ENCODE results near the gene TMEM236. TPM values are rescaled to one million over a fixed set of nuclear protein-coding genes. Genes with fewer than 3 reads are reported as not detected.

Gene TMEM236
- total and polyA plus RNA-seq, 2 of the 4 experiments (the other 2 are of a cell fraction): not detected

DNA sequence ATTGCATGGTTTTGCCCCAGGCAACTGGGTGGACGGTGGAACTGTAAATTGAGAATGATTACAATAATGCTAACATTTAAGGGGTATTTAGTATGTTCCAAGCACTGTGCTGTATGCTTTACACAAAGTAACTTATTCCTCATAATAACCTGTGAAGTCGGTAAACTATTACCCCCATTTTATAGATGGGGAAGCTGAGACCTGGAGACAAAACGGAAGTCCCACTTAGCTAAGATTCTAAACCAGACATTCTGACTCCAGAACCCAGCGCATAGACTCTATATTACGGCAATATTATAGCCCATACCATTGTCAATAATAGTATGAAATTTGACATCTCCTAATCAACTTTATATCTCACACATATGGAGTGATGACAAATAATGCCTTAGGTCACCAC is 39.9 kb upstream of the TMEM236 start:
- Histone ChIP-seq H2AK9ac (replicated peaks; ENCODE audit: low read depth, low read length, poor library complexity) (no peak overlapping the region), H2BK5ac (ENCODE audit: low read depth, low read length, poor library complexity, severe bottlenecking) (no peak overlapping the region), H3K4me2 (ENCODE audit: low read depth, low read length) (no peak overlapping the region), H3K9ac (ENCODE audit: low read depth, low read length) (no peak overlapping the region), H3K79me1 (ENCODE audit: low read depth in 1 of 2, low read length in 2 of 2) (peaks cover 0 to 10% of the 10 kb centered on the region in 2 experiments; a peak in 2 of 4 replicates), H4K5ac (ENCODE audit: low read depth, low read length) (no peak overlapping the region), H3K4me1 (ENCODE audit: control insufficient read depth, insufficient read depth, low read length) (no peaks in the 10 kb centered on the region), H3K27ac (ENCODE audit: insufficient read depth, low read length) (no peak overlapping the region), H2AFZ (replicated peaks; ENCODE audit: low read length, poor library complexity) (no peak overlapping the region), H3K56ac (ENCODE audit: extremely low read depth, insufficient read depth, low read length) (no peak overlapping the region), H3K18ac (ENCODE audit: low read depth, low read length) (no peak overlapping the region), H3K14ac (replicated peaks; ENCODE audit: low read depth, low read length) (no peak overlapping the region), H2BK15ac (ENCODE audit: low read depth, low read length) (no peak overlapping the region), H2BK120ac (ENCODE audit: low read depth, low read length) (no peak overlapping the region), H3K23ac (ENCODE audit: low read depth, low read length) (no peak overlapping the region), H3K9me1 (ENCODE audit: insufficient read depth, low read length) (no peaks in the 10 kb centered on the region), H3K4me3 (ENCODE audit: insufficient read depth, low read depth, low read length) (no peak overlapping the region), H3K27me3 (ENCODE audit: control insufficient read depth, insufficient read depth, low read length) (no peaks in the 10 kb centered on the region), H2BK20ac (ENCODE audit: low read depth, low read length) (no peak overlapping the region), H3K9me3 (ENCODE audit: control insufficient read depth, insufficient read depth, low read length) (no peaks in the 10 kb centered on the region), H4K91ac (ENCODE audit: insufficient read depth, low read depth, low read length) (no peak overlapping the region), H3K4ac (ENCODE audit: low read depth, low read length) (no peak overlapping the region), H2AK5ac (ENCODE audit: low read depth, low read length) (no peak overlapping the region), H4K20me1 (ENCODE audit: insufficient read depth, low read length) (no peaks in the 10 kb centered on the region; the same call in 1 of the 2 replicates), H3K36me3 (ENCODE audit: control insufficient read depth, insufficient read depth, low read length) (peaks cover 36% of the 10 kb centered on the region), H4K8ac (ENCODE audit: low read depth in 2 of 2, low read length in 2 of 2) (no peak overlapping the region)
- CTCF ChIA-PET: interaction anchor here (0.6 kb wide), 1 partner anchor 69 kb away, joined by 3 read pairs; no protein-coding TSS in a partner anchor
- in situ Hi-C loops (cut with MboI; ENCODE audit: low sequenced_read_pairs): no loop called here
- dilution Hi-C loops (cut with HindIII; ENCODE audit: low sequenced_read_pairs, unreplicated experiment): no loop called here
- ATAC-seq (ENCODE audit: low read depth): no peak
- BruUV-seq (replicated peaks): no TSS peak
- WGBS, 2 experiments (ENCODE audit: extremely low coverage in 2 of 2, insufficient read length in 1 of 2): no CpG with 5 or more reads among the region's 5 CpGs
- no peak for TF ChIP-seq BHLHE40 (IDR thresholded peaks at IDR 0.05; ENCODE audit: low read depth, low read length)
- no peak for TF ChIP-seq RFX5 (IDR thresholded peaks at IDR 0.05; ENCODE audit: low read depth, low read length)
- TF ChIP-seq POLR2A (IDR thresholded peaks at IDR 0.05; ENCODE audit: low read depth, low read length): no peak
- TF ChIP-seq, protein P1, sequence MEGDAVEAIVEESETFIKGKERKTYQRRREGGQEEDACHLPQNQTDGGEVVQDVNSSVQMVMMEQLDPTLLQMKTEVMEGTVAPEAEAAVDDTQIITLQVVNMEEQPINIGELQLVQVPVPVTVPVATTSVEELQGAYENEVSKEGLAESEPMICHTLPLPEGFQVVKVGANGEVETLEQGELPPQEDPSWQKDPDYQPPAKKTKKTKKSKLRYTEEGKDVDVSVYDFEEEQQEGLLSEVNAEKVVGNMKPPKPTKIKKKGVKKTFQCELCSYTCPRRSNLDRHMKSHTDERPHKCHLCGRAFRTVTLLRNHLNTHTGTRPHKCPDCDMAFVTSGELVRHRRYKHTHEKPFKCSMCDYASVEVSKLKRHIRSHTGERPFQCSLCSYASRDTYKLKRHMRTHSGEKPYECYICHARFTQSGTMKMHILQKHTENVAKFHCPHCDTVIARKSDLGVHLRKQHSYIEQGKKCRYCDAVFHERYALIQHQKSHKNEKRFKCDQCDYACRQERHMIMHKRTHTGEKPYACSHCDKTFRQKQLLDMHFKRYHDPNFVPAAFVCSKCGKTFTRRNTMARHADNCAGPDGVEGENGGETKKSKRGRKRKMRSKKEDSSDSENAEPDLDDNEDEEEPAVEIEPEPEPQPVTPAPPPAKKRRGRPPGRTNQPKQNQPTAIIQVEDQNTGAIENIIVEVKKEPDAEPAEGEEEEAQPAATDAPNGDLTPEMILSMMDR (conservative IDR thresholded peaks at IDR 0.05; ENCODE audit: low read depth, low read length): no peak
- TF ChIP-seq, protein P2, sequence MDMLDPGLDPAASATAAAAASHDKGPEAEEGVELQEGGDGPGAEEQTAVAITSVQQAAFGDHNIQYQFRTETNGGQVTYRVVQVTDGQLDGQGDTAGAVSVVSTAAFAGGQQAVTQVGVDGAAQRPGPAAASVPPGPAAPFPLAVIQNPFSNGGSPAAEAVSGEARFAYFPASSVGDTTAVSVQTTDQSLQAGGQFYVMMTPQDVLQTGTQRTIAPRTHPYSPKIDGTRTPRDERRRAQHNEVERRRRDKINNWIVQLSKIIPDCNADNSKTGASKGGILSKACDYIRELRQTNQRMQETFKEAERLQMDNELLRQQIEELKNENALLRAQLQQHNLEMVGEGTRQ (IDR thresholded peaks at IDR 0.05; ENCODE audit: low read depth, low read length): no peak
- TF ChIP-seq NFE2L2 (IDR thresholded peaks at IDR 0.05; ENCODE audit: low read depth, low read length): no peak
- no peak for TF ChIP-seq MAZ (IDR thresholded peaks at IDR 0.05; ENCODE audit: borderline replicate concordance, low read depth, low read length)
- intact Hi-C loops (cut with micrococcal nuclease): no loop called here
- POLR2A ChIA-PET (ENCODE audit: unreplicated experiment): no interaction called here
- DNase-seq: no peak
